MV-4-11 (cell line): ENCODE data around the gene TMEM181.

Experiments
- DNase-seq: peaks from one replicate; lab custom pipeline; 2025; lab: John Stamatoyannopoulos, UW

The TMEM181 gene

DNA sequence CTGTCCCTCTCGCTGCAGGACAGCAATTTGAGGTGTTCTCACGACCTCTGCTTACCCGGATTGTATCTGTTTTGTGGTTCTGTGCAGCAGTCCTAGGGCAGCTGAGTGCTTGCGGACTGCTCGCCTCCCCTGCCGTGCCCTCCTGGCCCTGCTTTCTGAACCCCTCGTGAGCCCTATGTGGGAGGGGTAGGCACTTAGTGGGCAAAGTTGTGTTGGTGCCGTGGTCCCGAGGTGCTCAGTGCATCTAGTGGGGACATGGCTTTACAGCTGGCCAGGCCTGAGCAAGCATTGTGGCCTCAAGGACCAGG is 5.2 kb downstream of the TMEM181 start:
- DNase-seq, result no peak

DNA sequence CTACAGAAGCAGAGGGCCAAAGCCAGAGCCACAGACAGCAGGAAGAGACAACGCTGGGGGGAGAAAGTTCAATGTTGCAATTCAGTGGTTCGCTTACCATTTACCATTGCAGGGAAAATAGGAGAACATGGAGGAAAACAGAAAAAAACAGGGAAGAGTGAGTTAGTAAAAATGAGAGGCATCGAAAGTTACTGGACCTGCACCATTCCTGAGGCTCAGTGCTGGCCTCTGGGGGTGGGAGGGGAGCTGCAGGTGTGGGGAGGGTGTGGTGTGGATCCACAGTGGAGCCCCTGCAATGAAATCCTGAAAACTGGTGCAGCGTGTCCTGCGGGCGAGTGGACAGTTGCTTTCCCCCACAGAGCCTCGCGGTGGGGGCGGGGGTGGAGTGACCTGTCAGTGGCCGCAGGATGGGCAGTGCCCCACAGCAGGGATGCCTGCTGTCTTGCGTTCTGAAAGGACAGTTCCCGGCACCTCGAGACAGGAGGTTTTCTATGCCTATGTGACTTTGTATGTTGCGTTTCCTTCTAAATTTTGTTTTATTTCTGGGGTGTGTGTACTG is 5.7 kb downstream of the TMEM181 start:
- DNase-seq, result no peak

DNA sequence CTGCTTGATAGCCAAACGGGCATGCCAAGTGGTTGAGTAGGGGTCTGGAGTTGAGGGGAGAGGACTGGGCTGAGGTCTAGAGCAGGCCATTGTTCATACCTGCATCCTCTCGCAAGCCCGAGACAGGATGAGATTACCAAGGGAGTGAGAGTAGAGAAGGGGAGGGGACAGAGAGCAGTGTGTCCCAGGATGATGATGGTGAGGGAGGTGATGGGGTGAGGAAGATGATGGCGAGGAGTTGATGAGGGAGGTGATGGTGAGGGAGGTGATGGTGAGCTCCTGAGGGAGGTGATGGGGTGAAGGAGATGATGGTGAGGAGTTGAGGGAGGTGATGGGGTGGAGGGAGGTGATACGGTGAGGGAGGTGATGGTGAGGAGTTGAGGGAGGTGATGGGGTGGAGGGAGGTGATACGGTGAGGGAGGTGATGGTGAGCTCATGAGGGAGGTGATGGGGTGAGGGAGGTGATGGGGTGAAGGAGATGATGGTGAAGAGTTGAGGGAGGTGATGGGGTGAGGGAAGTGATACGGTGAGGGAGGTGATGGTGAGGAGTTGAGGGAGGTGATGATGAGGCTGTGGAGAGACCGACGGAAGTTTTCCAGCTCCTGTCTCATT is 6.4 kb downstream of the TMEM181 start:
- no peak for DNase-seq

DNA sequence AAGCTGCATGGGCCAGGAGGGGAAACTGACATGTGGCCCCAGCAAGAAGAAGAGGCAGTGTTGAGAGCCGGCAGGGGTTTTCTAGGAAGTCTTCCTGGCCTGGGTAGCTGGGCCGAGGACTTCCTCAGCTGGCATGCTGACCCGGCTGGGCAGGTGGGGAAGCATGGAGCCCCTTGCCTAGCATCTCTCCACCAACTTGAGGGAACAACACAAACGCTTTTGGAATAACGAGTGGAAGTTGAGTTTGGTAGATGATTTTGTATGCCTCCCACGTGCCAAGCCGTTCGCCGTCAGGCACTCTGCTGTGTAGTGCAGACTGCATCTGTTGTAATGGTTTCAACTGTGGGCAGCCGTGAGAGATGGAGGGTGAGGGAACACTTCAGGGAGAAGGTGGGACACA is 7.3 kb downstream of the TMEM181 start:
- no peak for DNase-seq

DNA sequence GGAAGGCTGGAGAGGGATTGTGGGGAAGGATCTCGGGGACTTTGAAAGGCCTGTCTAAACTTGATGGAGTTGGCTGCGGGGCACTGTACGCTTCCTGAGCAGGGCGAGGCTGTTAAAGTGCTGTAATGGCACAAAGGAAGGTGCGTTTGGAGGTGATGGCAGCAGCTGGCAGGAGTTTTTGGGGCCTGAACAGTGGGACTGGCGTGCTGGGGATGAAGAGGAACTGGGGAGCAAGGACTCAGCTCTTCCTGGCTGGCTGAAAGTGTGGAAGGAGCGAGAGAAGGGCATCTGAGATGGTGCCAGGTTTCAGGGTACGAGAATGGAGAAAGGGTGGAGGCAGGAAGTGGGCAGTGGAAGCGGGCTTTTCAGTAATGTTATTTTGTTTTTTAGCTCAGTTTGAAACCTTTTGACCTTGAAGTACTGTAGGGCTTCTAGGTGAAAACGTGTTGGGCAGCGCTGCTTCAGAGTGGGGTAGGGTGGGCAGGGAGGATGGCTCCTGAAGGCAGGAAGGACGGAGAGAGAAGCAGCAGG is 8.0 kb downstream of the TMEM181 start:
- DNase-seq, result no peak

DNA sequence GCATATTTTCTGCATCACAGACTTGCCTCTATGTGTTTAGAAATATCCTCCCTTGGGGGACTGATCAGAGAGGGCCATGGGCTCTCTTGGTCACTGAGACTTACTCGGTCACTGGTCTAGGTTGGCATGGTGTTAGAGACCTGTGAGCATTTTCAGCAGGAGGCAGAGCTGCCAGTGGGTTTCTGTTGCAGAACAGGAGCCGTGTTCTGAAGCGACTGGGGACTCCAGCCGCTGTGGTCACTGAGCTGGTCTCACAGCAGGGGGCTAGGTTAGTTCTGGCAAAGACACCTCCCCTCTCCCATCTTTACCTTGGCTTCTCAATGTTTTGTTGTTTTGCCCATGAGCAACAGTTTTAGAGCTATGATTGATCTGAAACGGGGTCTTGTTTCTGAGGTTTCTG is 8.7 kb downstream of the TMEM181 start:
- DNase-seq, result no peak

DNA sequence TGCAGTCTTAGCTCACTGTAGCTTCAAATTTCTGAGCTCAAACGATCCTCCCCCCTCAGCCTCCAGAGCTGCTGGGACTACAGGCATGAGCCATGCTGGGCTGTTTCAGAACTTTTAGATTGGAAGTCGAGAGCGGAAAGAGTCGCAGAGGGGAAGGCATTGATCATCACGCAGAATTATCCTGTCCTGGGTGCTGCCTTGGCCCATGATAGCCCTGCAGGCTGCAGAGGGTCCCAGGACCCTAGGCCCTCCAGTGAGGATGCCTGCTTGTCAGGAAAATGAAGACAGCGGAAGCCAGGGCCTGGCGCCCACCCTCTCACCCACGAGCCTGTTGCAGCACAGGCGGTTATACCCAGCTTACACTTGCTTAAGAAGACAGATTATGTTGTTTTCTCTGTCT is 9.1 kb downstream of the TMEM181 start:
- DNase-seq, result no peak

DNA sequence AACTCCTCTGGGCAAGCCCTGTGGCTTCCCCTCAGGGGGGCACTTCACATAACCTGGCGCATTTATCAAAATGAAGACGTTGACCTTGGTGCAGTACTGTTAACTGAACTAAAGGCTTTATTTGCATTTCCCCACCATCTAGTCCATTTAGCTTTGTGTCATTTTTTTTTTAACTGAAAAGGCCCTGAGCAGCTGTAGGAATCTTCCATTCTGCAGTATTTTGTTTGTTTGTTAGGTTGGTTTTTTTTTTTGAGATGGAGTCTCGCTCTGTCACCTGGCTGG is 10.7 kb downstream of the TMEM181 start:
- DNase-seq, result no peak

DNA sequence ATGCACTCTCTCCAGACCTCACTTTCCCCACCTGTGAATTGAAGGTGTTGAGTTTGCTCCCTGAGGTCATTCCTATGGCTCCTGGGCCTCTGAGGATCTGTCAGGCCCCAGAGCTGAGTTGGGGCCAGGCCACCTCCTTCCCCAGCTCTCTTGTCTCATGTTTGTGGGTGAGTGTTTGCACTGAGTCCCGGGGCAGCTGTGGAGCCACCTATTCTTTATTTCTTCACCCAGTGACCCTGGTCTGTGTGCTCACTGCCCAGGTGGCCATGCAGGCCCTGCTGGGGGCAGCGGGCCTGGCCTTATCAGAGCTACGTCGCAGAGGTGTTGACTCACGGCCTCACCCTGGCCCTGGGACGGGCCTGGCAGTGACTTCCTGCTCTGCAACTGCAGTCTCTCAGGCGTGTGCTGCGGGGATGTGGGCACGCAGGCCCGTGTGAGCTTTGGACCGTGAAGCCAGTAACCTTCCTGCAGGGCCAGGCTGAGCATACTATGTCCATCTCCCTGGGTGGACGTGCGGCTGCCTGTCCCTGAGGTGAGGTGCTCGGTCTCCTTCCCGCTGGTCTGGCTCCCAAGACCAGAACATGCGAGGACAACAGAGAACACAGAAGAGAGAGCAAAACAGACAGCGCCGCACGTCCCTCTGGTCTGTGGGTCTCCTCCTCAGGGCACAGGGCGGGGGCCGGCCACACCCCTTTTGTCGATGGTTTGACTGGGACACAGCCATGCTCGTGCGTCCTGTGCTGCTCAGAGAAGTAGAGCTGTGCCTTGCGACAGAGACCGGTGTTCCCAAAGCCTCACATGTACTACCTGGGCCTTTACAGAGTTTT is 12.1 kb downstream of the TMEM181 start:
- no peak for DNase-seq

DNA sequence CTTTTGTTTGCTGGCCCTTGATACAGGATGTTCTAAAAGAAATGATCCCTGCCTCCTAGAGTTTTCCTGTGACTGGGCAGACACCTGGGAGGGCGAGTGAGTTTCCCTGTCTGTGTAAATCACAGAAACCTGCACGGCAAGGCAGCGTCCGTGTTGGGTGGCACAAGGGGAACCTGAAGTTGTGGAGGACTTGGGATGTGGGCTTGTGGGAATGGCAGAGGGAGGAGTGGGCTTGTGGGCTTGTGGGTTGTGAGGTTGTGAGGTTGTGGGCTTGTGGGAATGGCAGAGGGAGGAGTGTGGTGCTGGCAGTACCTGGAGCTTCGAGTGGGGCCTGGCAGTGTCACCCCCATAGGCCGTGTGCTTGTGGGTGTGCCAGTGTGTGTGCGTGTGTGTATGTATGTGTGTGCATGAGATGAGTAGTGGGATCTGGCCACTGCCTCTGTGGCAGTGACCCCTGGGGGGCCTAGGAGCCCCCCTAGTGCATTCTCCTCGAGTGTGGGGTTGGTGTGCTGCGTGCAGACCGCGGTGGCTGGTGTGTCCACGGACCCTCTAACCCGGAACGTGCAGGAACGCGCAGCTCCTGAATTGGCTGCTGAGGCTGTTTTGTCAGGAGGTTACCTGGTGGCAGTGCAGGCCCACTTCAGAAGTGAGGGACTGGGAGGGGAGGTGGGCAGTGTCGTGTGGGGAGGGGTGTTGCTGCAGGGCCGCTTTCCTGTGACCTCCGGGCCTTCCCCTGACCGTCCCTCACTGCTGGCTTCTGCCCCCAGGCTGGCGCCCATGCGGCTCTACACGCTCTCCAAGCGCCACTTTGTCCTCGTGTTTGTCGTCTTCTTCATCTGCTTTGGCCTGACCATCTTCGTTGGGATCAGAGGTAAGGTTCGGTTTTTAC is 13.0 kb downstream of the TMEM181 start:
- DNase-seq, result no peak

DNA sequence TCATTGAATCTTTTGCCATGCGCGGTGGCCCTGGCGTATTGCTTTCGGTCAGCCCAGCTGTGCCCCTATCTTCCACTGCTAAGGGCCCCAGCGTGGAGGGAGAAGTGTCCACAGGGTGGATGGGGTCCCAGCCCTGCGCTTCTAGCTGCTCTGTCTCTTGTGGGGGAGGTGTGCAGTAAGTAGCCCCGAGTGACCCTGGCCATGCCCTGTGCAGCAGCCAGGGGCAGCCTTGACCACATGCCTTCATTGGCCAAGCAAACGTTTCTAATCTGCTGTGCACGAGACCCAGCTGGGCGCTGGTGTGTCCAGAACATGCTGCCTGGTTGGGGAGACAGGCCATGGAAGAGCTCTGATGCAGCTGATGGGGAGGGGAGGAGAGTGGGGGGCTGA is 13.6 kb downstream of the TMEM181 start:
- DNase-seq, result no peak

DNA sequence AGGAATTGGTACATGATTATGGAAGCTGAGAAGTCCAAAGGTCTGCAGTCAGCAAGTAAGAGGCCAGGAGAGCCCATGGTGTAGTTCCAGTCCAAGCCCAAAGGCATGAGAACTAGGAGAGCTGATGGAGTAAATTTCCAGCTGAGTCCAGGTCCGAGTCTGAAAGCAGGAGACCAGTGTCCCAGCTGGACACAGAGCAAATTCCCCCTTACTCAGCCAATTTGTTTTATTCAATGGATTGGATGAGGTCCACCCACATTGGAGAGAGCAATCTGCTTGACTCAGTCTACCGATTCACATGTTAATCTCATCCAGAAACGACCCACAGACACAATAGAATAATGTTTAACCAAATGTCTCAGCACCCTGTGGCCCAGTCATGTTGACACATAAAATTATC is 14.9 kb downstream of the TMEM181 start:
- DNase-seq, result no peak

DNA sequence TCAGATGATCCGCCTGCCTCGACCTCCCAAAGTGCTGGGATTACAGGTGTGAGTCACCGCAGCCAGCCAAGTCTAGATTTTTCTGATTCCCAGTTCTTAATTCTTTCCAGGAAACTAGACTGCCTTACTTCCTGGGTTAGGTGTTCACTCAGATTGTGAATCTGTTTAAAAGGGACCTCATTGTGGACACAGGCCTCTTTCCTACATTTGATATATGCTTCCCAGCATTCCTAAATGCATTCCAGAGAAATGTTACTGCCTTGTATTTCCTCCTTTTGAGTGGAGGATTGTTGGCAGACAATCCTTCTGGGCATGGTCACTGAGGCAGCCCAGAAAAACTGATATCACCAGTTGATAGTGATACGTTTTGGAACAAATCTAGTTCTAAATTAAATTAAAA is 15.7 kb downstream of the TMEM181 start:
- no peak for DNase-seq

DNA sequence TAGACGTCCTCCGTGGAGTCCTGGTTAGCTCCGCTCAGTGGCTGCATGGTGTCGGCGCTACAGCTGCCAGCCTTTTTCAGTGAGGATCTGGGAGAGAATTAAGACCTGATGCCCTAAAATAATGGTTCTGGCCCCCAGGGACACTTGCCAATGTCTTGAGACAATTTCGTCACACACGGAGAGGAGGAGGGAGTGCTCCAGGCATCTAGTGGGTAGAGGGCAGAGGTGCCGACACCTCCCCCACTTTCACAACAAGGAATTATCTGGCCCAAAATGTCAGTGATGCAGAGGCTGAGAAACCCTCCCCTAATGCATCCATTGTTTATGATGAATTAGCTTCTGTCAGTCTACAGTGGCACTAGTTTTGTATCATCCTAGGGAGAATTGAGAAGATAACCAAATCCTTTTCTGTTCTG is 24.4 kb downstream of the TMEM181 start:
- no peak for DNase-seq

DNA sequence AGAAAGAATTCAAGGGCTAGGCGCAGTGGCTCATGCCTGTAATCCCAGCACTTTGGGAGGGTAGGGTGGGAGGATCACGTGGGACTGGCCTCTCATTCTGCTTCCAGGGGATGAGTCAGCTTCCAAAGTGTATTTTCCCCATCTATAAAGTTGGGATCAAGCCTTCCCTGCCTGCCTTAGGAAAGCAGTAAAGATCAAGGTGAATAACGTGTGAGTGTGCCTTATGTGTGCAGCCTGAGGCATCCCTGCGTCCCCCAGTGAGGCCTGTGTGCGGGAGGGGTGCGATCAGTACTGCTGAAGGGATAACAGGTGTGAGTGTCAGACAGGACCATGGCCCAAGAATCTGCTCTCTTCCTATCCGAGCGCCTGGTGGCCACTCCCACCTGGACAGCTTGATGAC is 26.8 kb downstream of the TMEM181 start:
- DNase-seq, result no peak

DNA sequence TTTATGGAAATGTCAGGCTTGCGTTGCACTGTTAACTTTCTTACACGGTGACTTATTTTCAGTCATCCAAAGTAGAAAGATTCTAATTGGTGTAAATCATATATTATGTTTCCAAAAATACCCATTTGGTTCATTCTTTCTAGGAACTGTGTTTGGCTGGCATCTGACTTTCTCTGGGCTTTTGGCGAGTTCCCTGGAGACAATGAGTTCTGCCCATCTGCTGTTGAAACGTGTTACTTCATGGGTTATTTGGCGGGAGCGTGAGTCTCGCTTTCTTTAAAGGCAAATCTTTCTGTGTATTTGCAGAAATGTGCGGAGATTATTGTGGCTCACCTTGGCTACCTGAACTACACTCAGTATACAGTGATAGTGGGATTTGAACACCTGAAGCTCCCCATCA is 29.5 kb downstream of the TMEM181 start:
- no peak for DNase-seq

DNA sequence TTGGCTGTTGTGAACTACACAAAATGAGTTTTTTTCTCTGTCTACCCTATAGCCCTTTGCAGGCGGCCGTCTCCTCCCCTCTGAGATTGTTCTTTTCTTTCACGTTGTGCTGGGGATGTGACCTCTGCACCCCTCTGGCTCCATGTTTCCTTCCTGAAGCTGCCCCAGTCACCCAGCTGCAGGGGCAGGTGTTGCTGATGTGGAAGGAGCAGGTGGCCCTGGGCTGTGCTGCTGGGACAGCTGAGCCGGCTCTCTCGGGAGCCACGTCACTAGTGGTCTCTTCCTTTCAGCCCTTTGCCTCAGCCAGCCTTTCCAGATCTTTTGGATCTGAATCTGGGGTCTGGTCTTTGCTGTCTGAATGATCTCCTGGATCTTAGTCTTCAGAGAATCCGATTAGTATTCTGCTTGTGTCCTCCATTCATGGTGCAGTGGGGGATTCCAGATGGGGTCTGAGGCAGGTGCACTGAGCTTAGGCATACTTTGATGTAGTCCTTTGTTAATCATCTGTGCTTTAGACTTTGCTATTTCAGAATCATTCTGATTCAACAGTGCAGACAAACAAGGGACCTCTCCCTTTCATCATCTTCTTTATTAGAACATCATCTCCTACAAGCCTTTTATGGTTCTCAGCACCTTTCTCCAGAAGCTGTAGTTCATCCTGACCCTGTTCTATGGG is 31.4 kb downstream of the TMEM181 start:
- no peak for DNase-seq

DNA sequence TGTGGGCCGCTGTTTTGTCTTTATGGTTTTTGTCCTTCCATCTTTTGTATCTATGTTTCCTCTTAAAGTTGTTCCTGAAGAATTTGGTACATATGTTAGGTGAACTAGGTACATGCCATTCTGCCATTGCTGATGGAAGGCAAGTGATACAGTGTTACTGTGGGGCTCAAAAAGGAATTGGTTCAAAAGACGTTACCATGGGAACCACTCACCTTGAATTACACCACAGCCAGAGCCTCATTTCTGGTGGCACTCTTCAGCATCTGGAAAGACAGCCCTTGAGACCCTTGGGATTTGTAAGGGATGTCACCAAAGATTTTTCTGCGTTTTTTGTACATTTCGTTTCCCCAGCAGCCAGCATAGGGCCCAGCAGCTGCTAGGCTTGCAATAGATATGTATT is 31.9 kb downstream of the TMEM181 start:
- no peak for DNase-seq

DNA sequence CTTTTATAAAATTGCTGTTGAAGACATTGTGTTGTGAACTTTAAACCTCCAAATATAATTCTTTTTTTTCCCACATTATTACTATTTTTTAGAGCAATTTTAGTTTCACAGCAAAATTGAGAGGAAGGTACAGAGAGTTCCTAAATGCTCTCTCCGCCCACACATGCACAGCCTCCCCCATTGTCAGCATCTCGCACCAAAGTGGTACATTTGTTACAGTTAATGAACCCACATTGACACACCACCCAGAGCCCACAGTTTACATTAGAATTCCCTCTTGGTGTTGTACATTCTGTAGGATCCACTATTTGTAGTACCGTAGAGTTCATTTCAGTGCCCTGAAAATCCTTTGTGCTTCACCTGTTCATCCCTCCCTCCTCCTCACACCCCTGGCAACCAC is 33.8 kb downstream of the TMEM181 start:
- DNase-seq, result no peak

DNA sequence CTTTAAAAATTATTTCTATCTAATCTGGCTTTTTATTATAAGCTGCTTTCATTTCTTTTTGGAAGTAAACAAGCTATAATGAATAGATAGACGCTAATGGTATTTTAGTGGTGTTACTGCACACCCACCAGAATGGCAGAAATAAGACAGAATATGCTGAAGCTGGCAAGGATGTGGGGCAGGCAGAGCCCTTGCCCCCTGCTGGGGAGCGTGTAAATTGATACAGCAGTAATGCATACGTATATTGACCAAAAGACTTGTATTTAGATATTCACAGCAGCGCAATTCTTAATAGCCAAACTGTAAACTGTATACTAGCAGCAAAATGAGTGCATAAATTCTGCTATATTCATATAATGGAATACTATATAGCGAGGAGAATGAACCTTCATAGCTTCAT is 35.3 kb downstream of the TMEM181 start:
- DNase-seq, result no peak

DNA sequence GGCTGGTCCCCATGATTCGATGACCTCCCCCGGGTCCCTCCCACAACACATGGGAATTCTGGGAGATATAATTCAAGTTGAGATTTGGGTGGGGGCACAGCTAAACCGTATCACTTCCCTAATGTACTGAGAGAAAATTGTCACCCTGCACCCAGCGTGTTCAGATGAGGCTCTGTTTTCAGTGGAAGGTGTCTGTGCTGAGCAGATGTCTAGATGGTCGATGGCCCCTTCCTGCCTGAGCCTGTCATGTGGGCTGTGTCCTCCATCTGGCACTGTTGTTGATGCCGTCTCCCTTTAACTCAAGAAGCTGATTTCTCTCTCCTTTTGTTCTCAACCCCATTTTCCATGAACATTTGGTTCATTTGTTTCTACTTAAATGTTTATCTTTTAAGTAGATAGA is 37.0 kb downstream of the TMEM181 start:
- no peak for DNase-seq

DNA sequence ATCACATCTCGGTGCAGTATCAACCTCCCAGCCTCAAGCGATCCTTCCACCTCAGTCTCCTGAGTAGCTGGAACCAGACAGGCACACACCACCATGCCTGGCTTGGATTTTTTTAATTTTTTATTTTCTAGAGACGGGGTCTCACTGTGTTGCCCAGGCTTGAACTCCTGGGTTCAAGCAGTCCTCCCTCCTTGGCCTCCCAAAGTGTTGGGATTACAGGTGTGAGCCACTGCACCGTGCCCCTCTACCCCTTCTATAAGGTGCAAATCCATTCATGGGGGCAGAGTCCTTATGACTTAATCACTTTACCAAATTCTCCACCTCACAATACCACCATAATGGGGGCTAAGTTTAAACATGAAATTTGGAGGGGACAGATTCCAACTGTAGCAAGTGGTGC is 37.7 kb downstream of the TMEM181 start:
- no peak for DNase-seq
